Activated CD4-positive, CD25-positive, alpha-beta regulatory T cell treated with anti-CD3 and anti-CD28 coated beads, Interleukin-2, amount 50 U/mL, for 16 hours (primary cell): ENCODE results near the gene ZNF839.

Experiments
- DNase-seq: peaks from one replicate; pipeline ENCODE4 v3.0.0-alpha.2; 2020; ENCODE audit warnings: low read depth, low spot score

Gene ZNF839

DNA sequence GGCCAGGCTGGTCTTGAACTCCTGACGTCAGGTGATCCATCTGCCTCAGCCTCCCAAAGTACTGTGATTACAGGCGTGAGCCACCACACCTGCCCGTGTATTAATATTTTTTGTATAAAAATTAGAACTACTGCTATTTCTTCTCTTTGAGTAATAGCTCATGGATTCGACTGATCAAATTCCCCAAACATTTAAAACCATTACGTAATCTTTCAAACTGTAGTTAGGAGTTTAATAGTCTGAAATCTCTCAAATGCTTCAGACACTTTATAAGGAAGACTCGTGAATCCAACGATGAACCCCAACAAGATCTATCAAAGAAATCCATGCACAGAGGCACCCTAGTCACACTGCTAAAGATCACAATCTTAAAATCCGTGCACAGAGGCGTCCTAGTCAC is 59.3 kb downstream of the ZNF839 start:
- no peak for DNase-seq

DNA sequence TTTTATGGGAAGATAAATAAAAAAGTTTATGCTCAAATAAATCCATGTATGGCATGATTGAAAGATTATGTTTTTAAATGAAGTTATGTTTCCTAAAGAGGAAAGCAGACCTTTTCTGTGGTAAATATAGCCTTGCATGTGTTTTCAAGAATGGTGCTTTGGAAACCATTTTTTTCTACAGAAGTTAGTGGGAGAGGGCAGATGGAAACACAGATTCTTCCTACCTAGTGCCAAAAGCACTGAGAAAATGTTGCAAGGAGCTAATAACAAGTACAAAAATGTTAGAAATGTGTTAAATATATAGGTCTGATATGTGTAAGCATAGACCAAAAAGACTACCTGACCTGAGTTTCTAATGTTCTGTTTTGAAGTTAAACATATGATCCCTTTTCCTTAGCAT is 67.5 kb downstream of the ZNF839 start:
- no peak for DNase-seq

DNA sequence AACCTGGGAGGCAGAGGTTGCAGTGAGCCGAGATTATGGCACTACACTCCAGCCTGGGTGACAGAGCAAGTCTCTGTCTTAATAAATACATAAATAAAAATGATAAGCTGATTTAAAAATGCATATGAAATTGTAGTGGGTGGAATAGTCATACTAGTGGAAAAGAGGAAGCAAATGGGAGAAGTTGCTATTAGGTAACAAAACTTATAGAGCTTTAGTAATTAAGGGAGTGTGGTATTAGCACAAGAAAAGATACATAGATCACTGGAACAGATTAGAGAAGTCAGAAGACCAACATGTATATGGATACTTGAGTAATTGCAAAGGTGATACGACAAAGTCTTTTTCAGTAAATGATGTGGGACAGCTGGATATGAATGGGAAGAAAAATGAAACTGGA is 69.7 kb downstream of the ZNF839 start:
- DNase-seq, result no peak

DNA sequence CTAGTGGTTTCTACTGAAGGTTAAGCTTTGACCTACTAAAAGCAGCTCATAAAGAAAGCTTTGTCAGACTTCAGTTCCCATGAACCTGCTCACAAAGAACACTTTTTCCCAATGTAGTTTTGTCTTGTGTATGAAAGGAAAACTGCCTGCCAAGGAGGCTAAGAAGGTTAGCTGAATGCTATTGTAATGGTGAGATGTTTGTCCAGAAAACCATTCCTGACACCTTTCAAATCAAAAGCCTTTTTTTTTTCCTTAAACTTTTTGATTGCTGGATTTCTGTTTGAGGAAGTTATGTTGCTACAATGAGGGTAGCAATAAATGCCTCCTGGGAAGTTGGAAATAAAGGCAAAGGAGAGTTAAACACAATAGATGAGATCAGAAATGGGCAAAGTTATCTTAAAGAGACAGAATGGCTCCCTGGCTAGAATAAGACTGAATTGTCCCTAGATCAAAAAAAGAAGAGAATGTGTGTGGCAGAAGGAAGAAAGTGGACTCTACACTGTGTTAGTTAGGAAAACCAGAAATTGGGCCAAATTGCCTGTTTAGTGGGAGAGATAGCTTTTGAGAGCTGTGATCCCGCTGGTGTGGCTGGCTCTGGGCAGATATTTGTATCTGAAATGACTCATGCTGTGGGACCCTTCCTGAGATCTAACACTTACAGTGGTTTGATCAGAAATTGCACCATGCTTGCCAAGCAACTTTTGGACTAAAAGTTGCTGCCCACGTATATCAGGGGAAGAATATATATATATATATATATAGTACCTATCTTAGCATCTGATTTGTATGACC is 70.7 kb downstream of the ZNF839 start:
- no peak for DNase-seq
